Measurements from ENCODE around the gene TTC14. TPM values are rescaled to one million over a fixed set of nuclear protein-coding genes. Genes with fewer than 3 reads are reported as not detected.

Gene TTC14
- total and polyA plus RNA-seq, 2 of the 13 experiments (the other 11 are each of a cell fraction or from before 2014, with no cell fraction given), result 28.1 to 35.9 TPM

GRCh38 chr3:180601688-180602666 lies at the start of gene TTC14 (continued):
- TF ChIP-seq MEF2D (CRISPR knock-in tag; IDR thresholded peaks at IDR 0.05), result peak; percentile 81; the same call in 1 of the 2 replicates
- TF ChIP-seq ZNF136 (CRISPR knock-in tag; IDR thresholded peaks at IDR 0.05; ENCODE audit: low read depth), result 0 out of 2 replicates have a peak, but pooled peaks have one; percentile 63
- peak; percentile 85 for TF ChIP-seq CEBPB (IDR thresholded peaks at IDR 0.05; ENCODE audit: borderline replicate concordance, low read depth, low read length)
- TF ChIP-seq THAP9 (CRISPR knock-in tag; IDR thresholded peaks at IDR 0.05; ENCODE audit: borderline replicate concordance), result peak; percentile 95
- TF ChIP-seq CBX1 (IDR thresholded peaks at IDR 0.05; ENCODE audit: low read depth), result no peak
- no peak for TF ChIP-seq ZNF576 (CRISPR knock-in tag; IDR thresholded peaks at IDR 0.05)
- no peak for TF ChIP-seq GRHL1 (CRISPR knock-in tag; conservative IDR thresholded peaks at IDR 0.05)
- TF ChIP-seq ZNF501 (CRISPR knock-in tag; IDR thresholded peaks at IDR 0.05), result peak; percentile 100
- peak; percentile 88; the same call in 1 of the 2 replicates for TF ChIP-seq XBP1 (CRISPR knock-in tag; IDR thresholded peaks at IDR 0.05)
- no peak for TF ChIP-seq ZNF644 (CRISPR knock-in tag; IDR thresholded peaks at IDR 0.05; ENCODE audit: low read depth)
- peak; percentile 49; the same call in 1 of the 2 replicates for TF ChIP-seq ZKSCAN1 (IDR thresholded peaks at IDR 0.05; ENCODE audit: low read length)
- TF ChIP-seq, protein P1, sequence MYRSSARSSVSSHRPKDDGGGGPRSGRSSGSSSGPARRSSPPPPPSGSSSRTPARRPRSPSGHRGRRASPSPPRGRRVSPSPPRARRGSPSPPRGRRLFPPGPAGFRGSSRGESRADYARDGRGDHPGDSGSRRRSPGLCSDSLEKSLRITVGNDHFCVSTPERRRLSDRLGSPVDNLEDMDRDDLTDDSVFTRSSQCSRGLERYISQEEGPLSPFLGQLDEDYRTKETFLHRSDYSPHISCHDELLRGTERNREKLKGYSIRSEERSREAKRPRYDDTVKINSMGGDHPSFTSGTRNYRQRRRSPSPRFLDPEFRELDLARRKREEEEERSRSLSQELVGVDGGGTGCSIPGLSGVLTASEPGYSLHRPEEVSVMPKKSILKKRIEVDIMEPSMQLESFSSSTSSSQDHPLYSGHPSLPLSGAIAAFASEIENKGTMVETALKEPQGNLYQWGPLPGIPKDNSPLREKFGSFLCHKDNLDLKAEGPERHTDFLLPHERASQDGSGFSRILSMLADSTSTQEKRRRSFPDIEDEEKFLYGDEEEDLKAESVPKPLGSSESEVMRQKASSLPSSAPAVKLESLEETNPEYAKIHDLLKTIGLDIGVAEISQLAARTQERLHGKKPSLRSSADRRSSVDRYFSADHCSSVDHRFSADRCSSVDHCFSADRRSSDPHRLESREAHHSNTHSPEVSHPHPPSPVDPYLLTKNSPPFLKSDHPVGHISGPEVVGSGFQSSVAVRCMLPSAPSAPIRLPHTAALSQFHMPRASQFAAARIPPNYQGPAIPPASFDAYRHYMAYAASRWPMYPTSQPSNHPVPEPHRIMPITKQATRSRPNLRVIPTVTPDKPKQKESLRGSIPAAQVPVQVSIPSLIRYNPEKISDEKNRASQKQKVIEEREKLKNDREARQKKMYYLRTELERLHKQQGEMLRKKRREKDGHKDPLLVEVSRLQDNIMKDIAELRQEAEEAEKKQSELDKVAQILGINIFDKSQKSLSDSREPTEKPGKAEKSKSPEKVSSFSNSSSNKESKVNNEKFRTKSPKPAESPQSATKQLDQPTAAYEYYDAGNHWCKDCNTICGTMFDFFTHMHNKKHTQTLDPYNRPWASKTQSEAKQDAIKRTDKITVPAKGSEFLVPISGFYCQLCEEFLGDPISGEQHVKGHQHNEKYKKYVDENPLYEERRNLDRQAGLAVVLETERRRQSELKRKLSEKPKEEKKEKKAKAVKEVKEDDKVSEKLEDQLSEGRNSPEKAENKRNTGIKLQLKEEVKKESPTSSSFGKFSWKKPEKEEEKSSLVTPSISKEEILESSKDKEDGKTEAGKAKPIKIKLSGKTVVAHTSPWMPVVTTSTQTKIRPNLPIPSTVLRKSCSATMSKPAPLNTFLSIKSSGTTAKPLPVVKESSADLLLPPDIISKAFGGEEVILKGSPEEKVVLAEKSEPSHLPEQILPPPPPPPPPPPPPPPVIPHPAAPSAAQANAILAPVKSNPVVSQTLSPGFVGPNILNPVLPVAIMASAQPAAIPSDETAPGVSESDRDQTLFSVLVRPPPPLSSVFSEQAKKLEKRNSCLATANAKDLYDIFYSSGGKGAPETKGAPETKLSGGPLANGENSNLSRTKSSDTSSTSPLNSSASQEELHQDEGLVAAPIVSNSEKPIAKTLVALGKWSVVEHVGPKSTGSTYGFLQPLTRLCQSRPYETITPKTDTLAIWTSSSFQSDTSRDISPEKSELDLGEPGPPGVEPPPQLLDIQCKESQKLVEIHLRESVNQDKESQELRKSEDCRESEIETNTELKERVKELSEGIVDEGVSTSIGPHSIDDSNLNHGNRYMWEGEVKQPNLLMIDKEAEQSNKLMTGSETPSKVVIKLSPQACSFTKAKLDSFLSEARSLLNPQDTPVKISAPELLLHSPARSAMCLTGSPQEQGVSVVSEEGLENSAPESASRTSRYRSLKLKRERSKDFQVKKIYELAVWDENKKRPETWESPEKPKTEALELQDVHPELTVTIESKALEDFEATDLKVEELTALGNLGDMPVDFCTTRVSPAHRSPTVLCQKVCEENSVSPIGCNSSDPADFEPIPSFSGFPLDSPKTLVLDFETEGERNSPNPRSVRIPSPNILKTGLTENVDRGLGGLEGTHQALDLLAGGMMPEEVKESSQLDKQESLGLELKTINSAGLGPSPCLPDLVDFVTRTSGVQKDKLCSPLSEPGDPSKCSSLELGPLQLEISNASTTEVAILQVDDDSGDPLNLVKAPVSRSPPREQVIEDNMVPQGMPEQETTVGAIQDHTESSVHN (CRISPR knock-in tag; IDR thresholded peaks at IDR 0.05), result no peak
- peak; percentile 70 for TF ChIP-seq SRSF1 (optimal IDR thresholded peaks at IDR 0.05; ENCODE audit: low read depth, low read length)
- TF ChIP-seq SAP130 (CRISPR knock-in tag; IDR thresholded peaks at IDR 0.05; ENCODE audit: low read depth), result peak; percentile 90

Measured in HepG2 (cell line).